ENCODE measurements around the gene FBXL17. TPM values are rescaled to one million over a fixed set of nuclear protein-coding genes. Genes with fewer than 3 reads are reported as not detected.

Gene FBXL17
- total RNA-seq: 7.0 and 7.9 TPM in 2 replicates

DNA sequence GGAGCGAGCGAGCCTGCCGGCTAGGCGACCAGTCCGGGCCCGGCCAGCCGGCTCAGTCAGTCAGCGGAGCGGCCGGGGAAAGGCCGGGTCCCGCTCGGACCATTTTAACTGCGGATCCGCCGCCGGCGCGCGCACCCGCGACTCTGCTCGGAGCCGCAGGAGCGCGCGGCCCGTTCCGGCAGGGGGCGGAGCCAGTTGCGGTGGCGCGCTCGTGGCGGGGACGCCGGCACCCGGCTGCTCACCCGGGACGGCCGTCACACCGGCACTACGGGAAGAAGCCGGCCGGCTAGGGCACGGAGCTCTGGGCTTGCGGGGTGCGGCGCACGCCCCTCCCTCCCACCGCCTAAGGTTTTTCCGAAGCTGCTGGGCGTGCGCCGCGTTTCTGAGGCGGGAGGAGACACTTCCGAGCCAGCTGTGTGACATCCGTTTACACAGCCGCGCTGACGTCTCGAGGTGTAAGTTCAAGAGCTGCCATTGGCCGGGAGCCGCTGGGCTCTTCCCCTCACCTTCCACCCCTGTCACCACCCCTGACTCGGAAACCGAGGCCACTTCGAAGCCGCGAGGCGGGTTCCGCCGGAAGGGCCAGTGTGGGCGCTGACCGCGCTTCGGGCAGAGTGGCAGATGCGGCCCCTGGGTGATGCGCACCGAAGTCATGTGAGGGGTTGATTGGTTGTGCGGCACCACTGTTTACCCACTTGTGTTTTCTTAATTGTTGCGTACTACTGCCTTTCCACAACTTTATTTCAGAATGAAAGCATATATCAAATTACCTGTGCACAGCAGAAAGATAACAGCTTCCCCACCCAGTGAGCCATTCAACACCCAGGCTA is at the start of gene FBXL17:
FBXL17 (minus strand) TSS at position 145 of the 830 bp plus-strand sequence.

